CD4-positive, alpha-beta T cell treated with Interleukin-17A for 4 hours (primary cell): ENCODE data around the gene CXorf65.
A peak's percentile ranks its signal among the peaks of the same experiment; 100 is the strongest.

Experiments
- DNase-seq: peaks from one replicate; pipeline ENCODE4 v3.0.0-alpha.2; 2020; ENCODE audit warnings: mixed read lengths

CXorf65 gene

DNA sequence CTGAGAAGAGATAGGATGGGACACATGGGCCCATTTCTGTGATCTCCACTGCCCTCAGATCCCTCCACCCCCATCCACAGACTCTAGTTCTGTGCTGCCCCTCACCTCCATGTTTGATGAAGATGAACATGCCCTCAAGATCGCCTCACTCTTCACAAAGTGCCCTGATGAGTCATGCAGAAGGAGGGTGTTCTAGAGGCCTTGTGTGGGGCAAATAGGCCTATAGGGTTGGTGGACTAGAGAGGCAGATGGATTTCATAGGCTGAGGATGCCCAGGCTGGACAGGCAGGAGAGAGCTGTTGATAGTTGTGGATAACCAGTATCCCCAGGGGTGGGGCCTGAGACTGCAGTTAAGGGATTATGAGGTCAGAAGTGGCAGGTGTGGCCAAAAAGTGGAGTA, at the start of gene CXorf65:
TSS of gene CXorf65 (minus strand) at position 314 of the 400 bp plus-strand sequence. CDS start at position 130, 184 bp downstream.
- DNase-seq = peak; percentile 42

DNA sequence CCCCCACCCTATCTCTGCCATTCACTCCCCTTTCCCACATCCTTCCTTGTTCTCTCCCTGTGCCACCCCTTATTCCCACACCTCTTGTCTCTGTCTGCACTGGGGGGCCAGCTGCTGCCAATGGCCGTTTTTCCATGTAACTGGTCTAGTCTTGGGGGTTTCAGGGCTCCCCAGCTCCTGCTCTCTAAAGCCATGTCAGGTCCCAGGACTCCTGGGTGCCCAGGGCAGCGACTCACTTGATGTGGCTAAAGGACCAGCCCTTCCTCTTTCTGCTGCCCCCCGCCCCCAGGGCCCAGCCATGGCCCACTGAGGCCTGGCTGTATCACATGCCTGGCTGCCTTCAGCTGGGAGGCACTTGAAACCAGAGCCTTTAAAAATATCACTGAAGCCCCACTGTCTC, 48.1 kb upstream of the CXorf65 start:
- no peak for DNase-seq

DNA sequence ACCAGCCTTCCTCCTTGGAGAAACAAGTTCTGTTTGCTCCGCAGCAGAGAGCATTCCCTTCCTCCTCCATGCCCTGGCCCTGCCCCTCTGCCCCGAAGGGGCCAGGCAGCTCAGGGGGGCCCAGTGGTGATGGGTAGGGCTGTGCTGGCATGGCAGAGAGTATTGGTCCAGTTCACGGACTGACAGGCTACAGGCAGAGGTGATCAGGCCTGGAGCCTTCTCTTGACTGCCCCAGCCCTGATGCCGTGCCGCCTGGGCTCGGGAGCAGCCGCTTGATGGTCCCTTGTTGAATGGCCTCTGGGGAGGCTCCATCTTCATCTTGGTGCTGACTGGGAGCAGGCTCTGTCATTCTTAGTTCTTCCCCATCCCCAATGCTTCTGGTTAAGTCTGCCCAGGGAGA, 47.7 kb upstream of the CXorf65 start:
- DNase-seq = no peak

DNA sequence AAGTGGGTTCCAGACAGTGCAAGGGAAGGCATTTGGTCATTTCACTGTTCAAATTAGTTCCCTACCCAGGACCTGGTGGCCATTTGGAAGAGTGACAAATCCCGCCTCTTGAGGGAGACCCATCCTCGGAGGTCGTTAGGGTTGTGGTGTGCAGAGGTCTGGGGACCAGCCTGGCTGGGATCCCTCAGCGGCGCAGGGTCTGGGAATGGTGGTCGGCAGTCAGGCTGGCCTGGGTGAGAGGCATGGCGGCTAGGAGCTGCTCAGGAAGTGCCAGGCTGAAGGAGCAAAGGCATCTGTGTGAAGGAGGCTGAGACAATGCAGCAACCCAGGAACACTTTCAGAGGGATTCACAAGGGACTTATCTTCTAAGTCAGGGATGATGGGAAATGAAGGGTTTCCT, 44.8 kb upstream of the CXorf65 start:
- DNase-seq = no peak

DNA sequence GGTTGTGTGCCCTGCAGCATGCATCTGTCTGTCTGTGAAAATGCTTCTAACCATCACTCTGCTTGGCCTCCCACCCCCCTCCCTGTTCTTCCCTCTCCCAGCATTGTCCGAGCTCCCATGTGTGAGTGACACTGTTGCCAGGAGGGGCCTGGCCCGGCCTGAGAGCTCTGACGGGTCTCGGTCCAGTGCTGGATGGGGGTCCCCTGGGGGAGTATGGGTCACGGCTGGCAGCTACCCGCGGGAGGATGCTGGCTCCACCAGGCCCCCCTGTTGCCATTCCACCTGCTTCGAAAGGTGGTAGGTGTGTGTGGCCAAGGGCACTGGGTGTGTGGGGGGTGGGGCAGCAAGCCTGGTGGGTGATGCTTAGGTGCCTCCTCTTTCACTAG, 41.7 kb upstream of the CXorf65 start:
- no peak for DNase-seq

DNA sequence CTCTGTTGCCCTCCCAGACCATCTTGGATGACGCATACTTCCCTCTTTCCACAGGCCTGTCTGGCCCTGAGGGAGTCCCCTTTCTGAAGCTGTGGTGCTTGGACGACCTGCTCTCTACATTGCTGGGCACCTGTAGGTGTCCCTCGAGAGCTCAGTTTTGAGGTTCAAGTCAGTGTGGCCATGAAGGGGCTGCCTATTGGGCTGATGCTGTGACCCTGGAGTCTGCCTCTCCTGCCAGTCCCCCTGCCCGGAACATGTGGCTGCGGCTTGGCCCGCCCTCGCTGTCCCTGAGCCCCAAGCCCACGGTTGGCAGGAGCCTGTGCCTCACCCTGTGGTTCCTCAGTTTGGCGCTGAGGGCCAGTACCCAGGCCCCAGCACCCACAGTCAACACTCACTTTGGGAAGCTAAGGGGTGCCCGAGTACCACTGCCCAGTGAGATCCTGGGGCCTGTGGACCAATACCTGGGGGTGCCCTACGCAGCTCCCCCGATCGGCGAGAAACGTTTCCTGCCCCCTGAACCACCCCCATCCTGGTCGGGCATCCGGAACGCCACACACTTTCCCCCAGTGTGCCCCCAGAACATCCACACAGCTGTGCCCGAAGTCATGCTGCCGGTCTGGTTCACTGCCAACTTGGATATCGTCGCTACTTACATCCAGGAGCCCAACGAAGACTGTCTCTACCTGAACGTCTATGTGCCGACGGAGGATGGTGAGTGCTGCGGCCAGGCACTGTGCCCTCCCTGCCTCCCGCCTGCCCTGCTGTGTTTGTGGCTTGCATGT, 41.1 kb upstream of the CXorf65 start:
- DNase-seq = no peak

DNA sequence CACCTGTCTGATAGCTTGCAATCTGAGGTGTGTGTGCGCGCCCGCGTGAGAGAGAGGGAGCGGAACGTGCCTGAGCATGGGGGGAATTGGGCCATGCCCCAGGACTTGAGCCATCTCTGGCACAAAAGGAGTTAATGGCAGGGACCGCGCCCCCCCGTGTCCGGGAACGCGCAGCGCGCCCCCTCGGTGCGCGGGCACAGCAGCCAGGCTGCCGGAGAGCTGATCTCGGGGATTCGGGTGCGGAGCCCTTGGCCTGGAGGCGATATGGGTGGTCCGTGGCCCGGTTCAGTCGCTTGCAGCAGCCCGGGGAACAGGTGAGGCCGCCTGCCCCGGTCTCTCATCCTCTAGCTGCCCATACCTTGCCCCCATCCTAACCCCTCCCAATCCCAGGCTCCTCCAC, 38.1 kb upstream of the CXorf65 start, which contains the start of gene NLGN3:
TSS of gene NLGN3 (plus strand) at position 191 of the 400 bp plus-strand sequence. CDS start 2,909 bp downstream, outside the sequence.
- DNase-seq = no peak

DNA sequence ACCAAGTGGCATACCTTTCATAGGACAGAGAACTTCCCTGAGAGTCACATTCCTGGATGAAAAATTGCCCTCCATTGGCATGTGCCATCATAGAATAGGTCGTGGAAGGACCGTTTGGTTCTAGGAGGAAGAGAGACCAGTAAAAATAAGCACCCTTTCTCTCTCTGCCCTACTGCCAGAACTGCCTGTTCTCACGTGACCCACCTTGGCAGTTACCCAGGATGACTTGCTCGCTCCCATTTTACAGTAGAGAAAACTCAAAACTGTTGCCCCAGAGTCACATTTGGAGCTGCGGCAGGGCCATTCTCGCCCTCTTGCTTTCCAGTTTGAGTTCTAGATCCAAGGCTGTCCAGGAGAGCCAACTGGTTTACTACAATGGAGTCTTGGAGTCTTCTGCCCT, 37.0 kb upstream of the CXorf65 start:
- DNase-seq = no peak

DNA sequence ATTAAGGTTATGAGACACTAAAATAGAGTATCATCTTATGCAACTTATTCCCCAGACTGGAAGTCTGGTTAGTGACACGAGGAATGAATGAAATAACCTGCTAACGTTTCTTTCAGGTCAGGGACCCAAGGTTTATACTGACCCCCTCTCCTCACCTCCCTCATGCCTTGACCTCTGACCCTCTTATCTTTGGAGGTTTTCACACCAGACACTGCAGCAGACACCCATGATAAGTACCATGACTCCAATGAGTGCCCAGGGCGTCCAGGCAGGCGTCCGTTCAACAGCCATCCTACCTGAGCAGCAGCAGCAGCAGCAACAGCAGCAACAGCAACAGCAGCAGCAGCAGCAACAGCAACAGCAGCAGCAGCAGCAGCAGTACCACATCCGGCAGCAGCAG, 33.9 kb upstream of the CXorf65 start:
- DNase-seq = no peak

DNA sequence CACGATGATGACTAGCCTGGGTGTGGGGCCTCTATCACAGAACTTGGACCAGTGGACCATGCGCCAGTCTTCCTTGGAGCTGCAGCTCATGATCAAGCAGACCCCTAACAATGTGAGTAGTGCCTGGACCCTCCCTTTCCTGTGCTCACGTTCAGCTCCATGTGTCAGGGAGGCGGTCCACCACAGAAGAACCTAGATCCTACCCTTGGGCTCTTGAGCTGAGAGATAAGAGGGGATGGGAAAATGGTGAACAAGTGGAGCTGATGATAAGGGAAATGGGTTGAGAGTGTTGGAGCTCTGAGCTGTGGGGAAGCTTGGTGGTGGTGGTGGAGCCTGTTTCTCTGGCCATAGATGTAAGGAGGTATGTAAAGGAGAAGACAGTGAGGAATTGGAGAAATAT, 25.0 kb upstream of the CXorf65 start:
- no peak for DNase-seq

DNA sequence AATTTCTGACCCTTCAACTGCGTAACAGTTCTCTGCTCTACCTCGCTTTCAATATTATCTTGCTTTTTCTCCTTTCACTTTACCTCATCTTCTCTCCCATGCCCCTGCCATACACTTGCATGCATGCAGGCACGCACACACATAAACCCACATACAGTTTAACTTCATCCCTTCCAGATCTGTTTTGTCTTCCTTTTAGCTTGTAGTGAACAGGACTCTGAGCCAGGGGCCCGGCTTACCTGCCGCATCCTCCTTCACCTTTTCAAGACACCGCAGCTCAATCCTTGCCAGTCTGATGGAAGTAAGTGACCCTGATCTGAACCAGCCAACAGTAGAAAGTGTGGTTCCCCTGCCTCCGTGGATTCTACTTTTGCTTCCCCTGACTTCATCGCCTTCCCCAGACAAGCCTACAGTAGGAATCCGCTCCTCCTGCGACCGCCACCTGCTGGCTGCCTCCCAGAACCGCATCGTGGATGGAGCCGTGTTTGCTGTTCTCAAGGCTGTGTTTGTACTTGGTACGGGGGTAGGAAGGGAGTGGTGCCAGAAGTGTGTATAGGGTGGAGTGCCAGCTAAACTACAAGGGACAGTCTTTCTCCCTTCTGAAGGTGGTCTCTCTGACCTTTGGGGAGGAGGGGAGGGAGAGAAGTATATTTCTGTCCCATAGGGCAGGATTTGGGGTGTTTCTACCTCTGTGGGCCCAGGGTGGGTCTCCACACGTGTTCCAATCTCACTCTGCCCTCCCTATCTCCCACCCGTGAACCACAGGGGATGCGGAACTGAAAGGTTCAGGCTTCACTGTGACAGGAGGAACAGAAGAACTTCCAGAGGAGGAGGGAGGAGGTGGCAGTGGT, 22.6 kb upstream of the CXorf65 start:
- peak; percentile 86 for DNase-seq

DNA sequence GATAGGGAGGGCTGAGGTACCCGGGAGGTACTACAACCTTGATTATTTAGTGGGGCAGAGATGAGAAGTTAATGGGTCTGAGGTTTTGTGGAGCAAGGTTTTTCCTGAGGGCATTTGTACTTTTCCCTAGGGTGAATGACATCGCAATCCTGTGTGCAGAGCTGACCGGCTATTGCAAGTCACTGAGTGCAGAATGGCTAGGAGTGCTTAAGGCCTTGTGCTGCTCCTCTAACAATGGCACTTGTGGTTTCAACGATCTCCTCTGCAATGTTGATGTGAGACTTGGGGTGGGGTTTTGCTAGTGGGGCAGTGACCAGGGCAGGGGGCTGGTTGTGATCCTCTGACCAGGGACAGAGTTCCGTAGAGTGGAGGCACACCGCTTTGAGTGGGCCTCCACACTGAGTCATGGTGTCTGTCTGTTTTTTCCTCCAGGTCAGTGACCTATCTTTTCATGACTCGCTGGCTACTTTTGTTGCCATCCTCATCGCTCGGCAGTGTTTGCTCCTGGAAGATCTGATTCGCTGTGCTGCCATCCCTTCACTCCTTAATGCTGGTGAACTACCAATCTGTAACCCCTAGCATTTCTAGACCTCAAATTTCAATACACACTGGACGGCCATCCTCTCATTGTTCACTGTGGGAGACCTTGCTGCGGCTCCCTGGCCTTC, 21.8 kb upstream of the CXorf65 start:
- DNase-seq = no peak

DNA sequence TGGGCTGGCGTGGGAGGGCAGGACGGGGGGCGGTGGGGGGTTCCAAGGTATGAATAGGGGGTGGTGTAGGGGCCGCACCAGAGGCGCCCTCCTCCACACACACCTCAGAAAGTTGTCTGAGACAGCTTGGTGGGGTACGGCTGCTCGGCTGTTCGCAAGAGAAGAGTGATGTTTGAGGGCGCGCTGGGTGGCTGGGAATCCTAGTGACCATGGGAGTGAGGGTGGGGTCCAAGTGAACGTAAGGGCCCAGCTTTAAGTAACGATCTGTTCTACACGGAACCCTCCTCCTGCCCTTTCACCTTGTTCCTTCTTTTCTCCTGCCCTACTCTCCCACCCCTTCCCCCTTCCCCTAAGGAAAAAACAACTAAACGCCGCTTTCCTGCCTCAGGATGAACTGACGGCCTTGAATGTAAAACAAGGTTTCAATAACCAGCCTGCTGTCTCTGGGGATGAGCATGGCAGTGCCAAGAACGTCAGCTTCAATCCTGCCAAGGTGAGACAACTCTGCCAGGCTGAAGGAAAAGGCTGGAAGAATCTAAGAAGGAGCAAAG, 12.5 kb upstream of the CXorf65 start:
- no peak for DNase-seq

DNA sequence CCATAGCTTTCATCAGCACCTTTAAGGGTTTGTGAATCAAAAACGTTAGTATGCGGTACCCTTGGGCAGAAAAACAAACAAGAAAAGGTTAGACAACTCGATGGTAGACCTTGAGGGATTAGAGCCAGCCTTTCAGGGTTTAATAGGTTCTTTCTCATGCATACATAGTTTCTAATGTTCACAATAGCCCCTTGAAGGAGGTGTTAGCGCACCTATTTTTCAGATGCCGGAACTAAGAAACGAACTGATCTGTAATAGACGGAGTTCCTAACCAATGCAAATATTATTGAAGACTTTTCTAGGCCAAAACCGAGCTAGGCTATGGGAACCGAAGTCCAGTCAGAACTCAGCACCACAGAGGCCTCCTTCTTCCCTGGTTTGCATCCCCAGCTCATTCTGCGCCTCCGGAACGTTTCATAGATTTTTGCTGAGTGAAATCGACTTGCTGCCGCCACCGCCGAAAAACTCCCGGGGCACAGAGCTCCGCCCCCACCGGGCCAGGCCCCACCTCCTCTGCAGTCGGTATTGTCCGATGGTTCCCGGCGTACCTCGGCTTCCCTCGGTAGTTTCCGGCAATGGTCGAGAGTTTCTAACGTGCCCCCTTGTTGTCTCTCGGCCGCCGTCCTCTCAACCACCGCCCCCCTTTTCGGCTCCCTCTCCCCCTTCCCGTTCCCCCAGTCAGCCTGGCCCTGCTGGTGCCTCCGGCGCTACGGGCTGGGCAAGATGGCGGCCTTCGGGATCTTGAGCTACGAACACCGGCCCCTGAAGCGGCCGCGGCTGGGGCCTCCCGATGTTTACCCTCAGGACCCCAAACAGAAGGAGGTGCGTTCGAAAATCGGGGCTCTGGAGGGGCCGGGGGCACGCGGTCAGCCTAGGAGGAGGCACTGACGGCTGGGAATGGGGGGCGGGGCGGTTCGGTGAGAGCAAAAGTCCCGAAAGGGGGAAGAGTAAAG, 11.8 kb upstream of the CXorf65 start, which contains the start of gene MED12:
TSS of gene MED12 (plus strand) at position 565 of the 953 bp plus-strand sequence. CDS start at position 724, 159 bp downstream.
- DNase-seq = peak; percentile 88

DNA sequence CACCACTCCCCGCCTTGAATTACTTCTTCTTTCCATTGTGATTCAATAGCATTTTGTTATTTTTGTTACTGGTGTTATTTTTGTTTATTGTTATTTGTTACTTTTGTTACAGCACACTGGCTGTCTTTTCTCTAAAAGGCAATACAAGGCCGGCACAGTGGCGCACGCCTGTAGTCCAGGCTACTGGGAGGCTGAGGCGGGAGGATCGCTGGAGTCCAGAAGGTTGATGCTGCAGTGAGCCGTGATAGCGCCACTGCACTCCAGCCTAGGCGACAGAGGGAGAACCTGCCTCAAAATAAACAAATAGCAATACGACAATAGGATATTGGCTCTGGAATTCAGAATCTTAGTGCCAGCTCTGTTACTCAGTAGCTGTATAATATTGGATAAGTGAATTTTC, 10.8 kb upstream of the CXorf65 start:
- DNase-seq = no peak

DNA sequence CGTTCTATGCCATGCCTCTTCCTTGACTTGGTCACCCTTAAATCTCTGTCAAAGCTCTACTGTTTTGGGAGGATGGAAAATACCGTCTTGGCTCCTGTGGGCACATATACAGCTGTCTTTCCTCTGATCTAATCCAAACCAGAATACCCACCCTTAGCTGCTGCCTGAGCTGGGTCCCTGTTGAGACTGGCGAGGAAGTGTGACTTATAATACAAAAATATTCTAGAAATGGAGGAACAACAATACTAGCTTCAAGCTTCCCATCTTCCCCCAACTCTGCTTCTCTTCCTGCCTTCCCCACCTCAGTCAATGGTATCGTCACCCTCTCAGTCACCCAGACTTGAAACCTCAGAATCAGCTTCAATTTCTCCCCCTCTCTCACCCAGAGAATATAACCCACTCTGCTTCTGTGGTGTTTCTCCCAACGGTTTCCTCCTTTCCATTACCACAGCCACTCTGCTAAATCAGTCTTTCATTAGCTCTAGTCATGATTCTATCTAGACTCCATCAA, 5.4 kb upstream of the CXorf65 start:
- DNase-seq = peak; percentile 44

DNA sequence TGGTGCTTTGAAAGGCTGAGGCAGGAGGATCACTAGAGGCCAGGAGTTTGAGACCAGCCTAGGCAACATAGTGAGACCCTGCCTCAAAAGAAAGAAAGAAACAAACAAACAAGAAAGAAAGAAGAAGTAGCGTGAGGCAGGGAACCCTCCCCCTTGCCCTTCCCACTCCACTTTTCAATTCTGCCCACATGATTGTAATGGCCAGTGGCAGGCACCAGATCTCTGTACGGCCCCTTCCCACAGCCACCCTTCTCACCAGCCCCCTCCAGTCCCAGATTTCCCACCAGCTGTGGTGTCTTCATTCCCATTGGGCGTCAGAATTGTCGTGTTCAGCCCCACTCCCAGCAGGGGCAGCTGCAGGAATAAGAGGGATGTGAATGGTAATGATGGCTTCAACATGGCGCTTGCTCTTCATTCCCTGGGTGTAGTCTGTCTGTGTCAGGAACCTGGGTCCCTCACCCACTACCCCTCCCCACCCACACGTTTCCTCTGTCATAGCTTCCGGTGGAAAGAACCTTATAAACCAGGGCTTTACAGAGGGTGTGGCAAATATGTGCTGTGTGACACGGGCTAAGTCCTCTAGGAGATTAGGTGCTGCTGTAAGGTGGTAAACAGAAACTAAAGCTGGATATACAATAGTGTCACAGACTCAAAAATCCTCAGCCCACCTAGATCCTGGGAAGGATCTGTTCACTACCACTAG, 4.8 kb upstream of the CXorf65 start, which contains the start of gene IL2RG:
TSS of gene IL2RG (minus strand) at position 437 of the 703 bp plus-strand sequence. CDS start at position 399, 38 bp downstream.
- peak; percentile 81 for DNase-seq

DNA sequence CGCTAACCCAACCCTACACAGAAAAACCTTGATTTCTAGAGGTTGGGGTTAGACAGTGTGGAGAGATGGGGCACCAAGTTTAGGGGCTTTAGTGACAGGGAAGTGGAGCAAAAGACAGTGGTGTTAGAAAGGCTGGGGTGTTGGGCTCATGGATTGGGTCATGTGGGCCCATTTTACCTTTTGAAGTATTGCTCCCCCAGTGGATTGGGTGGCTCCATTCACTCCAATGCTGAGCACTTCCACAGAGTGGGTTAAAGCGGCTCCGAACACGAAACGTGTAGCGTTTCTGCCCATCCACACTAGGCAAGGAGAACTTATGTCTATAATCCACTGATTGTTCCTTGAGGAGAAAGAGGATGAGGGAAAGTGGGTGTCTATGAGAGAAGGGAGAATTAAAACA, 2.5 kb upstream of the CXorf65 start:
- DNase-seq = no peak

DNA sequence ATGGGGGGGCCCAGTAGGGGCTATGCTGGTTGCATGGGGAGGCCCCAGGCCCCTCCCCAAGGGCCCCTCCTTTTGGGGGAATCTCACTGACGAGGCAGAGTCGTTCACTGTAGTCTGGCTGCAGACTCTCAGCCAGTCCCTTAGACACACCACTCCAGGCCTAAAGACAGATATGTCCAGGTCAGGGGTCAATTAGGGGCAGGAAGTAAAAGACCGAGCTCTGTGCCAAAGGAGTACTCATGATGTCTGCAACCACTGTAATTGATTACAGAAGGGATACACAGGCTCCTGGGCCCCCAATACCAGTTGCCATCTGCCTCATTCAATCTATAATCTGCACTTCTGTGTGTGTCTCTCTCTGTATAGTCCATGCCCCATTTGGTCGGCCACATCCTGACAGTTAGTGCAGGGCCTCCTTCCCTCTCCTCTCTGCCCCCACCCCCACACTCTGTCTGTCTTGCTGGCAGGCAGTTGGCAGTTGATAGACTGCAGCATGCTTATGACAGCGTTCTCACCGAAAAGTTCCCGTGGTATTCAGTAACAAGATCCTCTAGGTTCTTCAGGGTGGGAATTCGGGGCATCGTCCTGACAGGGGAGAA, 1.3 kb upstream of the CXorf65 start:
- peak; percentile 64 for DNase-seq

DNA sequence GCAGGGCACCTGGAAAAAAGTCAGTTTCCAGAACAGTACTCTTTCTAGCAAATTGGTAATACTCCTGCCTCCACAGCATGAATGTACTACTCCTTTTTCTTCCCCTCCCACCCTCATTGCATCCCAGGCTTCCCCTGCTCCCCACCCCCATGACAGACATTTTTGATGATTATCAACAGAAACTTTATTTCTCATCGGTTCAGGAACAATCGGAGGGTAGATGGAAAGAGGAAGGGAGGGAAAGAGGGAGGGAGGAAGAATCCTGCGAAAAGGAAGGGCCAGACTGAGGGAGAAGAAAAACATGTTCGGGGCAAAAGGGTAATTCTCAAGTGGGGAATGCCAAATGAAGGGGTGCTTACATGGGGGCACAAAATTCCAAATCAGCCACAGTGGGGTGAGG, 705 bp upstream of the CXorf65 start:
- DNase-seq = no peak
